Fibroblast of lung (primary cell): ENCODE measurements around the gene TNRC18.

Experiments used
- CTCF ChIP-seq, 2 donors: IDR thresholded peaks in 1 of 2; conservative IDR thresholded peaks in 1 of 2; 1 replicate in 1 of 2; 2 replicates in 1 of 2; pipeline ENCODE4 v1.5.1; 2011 to 2012; ENCODE audit warnings: low read length in 2 of 2, control low read depth in 1 of 2, inconsistent platforms in 1 of 2, low read depth in 1 of 2, mild to moderate bottlenecking in 1 of 2
- EZH2 ChIP-seq: IDR thresholded peaks from 2 replicates; pipeline ENCODE4 v1.5.1; 2012; ENCODE audit warnings: low read length, control low read depth, mild to moderate bottlenecking; ENCODE audit errors: missing control alignments

- TF ChIP-seq CTCF (conservative IDR thresholded peaks at IDR 0.05 in 1 of 2, IDR thresholded peaks at IDR 0.05 in 1 of 2; ENCODE audit: low read depth in 1 of 2, low read length in 2 of 2) = no peak
- no peak for TF ChIP-seq EZH2
These were observed 52.9 kb downstream of the TNRC18 start for GRCh38 chr7:5370454-5371353.
